ENCODE data around the gene KLF2. TPM values are rescaled to one million over a fixed set of nuclear protein-coding genes. Genes with fewer than 3 reads are reported as not detected.

KLF2 gene
- total and polyA plus RNA-seq, 2 of the 13 experiments (the other 11 are each of a cell fraction or from before 2014, with no cell fraction given) = not detected

GRCh38 chr19:16325641-16326400 is 1.2 kb downstream of the KLF2 start (continued):
- TF ChIP-seq POLR2AphosphoS2 (IDR thresholded peaks at IDR 0.05; ENCODE audit: low read depth, low read length) (no peak), ARNTL (CRISPR knock-in tag; IDR thresholded peaks at IDR 0.05) (no peak), MEIS2 (CRISPR knock-in tag; IDR thresholded peaks at IDR 0.05) (no peak), FOXP4 (CRISPR knock-in tag; IDR thresholded peaks at IDR 0.05) (no peak), ZNF281 (CRISPR knock-in tag; IDR thresholded peaks at IDR 0.05; ENCODE audit: borderline replicate concordance) (no peak), FOXK2 (IDR thresholded peaks at IDR 0.05) (no peak), AHDC1 (CRISPR knock-in tag; IDR thresholded peaks at IDR 0.05; ENCODE audit: borderline replicate concordance) (no peak), ZNF18 (CRISPR knock-in tag; IDR thresholded peaks at IDR 0.05; ENCODE audit: insufficient replicate concordance) (no peak), POLR2G (IDR thresholded peaks at IDR 0.05; ENCODE audit: low read depth, low read length) (no peak), E2F1 (CRISPR knock-in tag; IDR thresholded peaks at IDR 0.05) (no peak), ZSCAN5A (CRISPR knock-in tag; IDR thresholded peaks at IDR 0.05; ENCODE audit: borderline replicate concordance) (no peak)

Measured in HepG2 (cell line).